ENCODE data around the gene CELSR3. TPM values are rescaled to one million over a fixed set of nuclear protein-coding genes. Genes with fewer than 3 reads are reported as not detected.

The CELSR3 gene
- total RNA-seq, 3 donors from 2014 or later (not counting 1 experiment from before 2014, with no cell fraction given), result 2.0 to 3.4 (median 2.6) TPM

GRCh38 chr3:48679411-48680391 is 17.0 kb upstream of the CELSR3 start:
- no peak for ATAC-seq
- intact Hi-C loops (cut with micrococcal nuclease), result no loop called here
- Histone ChIP-seq H3K9me3 (ENCODE audit: control insufficient read depth, insufficient read depth, low read length) (no peaks in the 10 kb centered on the region), H3K27me3 (ENCODE audit: control insufficient read depth, insufficient read depth, low read length) (no peaks in the 10 kb centered on the region), H3K4me1 (ENCODE audit: control insufficient read depth, insufficient read depth, low read length) (peaks cover 18% of the 10 kb centered on the region), H3K27ac (ENCODE audit: low read length) (no peak overlapping the region), H3K4me3 (ENCODE audit: low read length) (no peak overlapping the region), H3K36me3 (ENCODE audit: control insufficient read depth, insufficient read depth, low read length) (peaks cover 14% of the 10 kb centered on the region)
- no peak for DNase-seq
- H3K36me3 Mint-ChIP-seq, result no peaks in the 10 kb centered on the region
- peaks cover 11 to 19% of the 10 kb centered on the region in 2 donors for H3K4me1 Mint-ChIP-seq
- no peak for TF ChIP-seq CTCF (IDR thresholded peaks at IDR 0.05)
- H3K4me3 Mint-ChIP-seq, result no peak overlapping the region
- H3K27me3 Mint-ChIP-seq (ENCODE audit: low read depth in 2 of 2), result no peaks in the 10 kb centered on the region
- H3K9me3 Mint-ChIP-seq, result no peaks in the 10 kb centered on the region
- 81% methylated on average over 20 of the region's 20 CpGs for WGBS (ENCODE audit: insufficient coverage)
- no peak overlapping the region for H3K27ac Mint-ChIP-seq

- no peaks in the 10 kb centered on the region for H3K9me3 ChIP-seq (ENCODE audit: control insufficient read depth, insufficient read depth, low read length)
- TF ChIP-seq CTCF (IDR thresholded peaks at IDR 0.05), result no peak
- peaks cover 2 to 9% of the 10 kb centered on the region in 2 donors for H3K4me1 Mint-ChIP-seq
- H3K27me3 Mint-ChIP-seq (ENCODE audit: low read depth in 2 of 2), result no peaks in the 10 kb centered on the region
- no peaks in the 10 kb centered on the region for H3K9me3 Mint-ChIP-seq
- intact Hi-C loops (cut with micrococcal nuclease), result no loop called here
- no peak overlapping the region for H3K4me3 Mint-ChIP-seq
- no peaks in the 10 kb centered on the region for H3K27me3 ChIP-seq (ENCODE audit: control insufficient read depth, insufficient read depth, low read length)
- H3K4me1 ChIP-seq (ENCODE audit: control insufficient read depth, insufficient read depth, low read length), result peaks cover 10% of the 10 kb centered on the region
- H3K4me3 ChIP-seq (ENCODE audit: low read length), result no peak overlapping the region
- WGBS (ENCODE audit: insufficient coverage), result 94% methylated on average over 24 of the region's 24 CpGs
- ATAC-seq (no peak), DNase-seq (no peak)
- no peak overlapping the region for H3K27ac Mint-ChIP-seq
- H3K36me3 Mint-ChIP-seq, result no peaks in the 10 kb centered on the region
- no peak overlapping the region for H3K27ac ChIP-seq (ENCODE audit: low read length)
- peaks cover 14% of the 10 kb centered on the region for H3K36me3 ChIP-seq (ENCODE audit: control insufficient read depth, insufficient read depth, low read length)
Measured at GRCh38 chr3:48678566-48679380, 16.1 kb upstream of the CELSR3 start.

- H3K4me3 ChIP-seq (ENCODE audit: low read length), result no peak overlapping the region
- intact Hi-C loops (cut with micrococcal nuclease), result no loop called here
- Mint-ChIP-seq H3K27me3 (ENCODE audit: low read depth in 2 of 2) (no peaks in the 10 kb centered on the region), H3K4me3 (no peak overlapping the region), H3K27ac (no peak overlapping the region), H3K9me3 (no peaks in the 10 kb centered on the region), H3K4me1 (peaks cover 0 to 7% of the 10 kb centered on the region in 2 donors), H3K36me3 (no peaks in the 10 kb centered on the region)
- no peak for TF ChIP-seq CTCF (IDR thresholded peaks at IDR 0.05)
- H3K4me1 ChIP-seq (ENCODE audit: control insufficient read depth, insufficient read depth, low read length), result peaks cover 10% of the 10 kb centered on the region
- no peaks in the 10 kb centered on the region for H3K9me3 ChIP-seq (ENCODE audit: control insufficient read depth, insufficient read depth, low read length)
- DNase-seq, result no peak
- H3K27ac ChIP-seq (ENCODE audit: low read length), result no peak overlapping the region
- ATAC-seq, result no peak
- peaks cover 14% of the 10 kb centered on the region for H3K36me3 ChIP-seq (ENCODE audit: control insufficient read depth, insufficient read depth, low read length)
- no peaks in the 10 kb centered on the region for H3K27me3 ChIP-seq (ENCODE audit: control insufficient read depth, insufficient read depth, low read length)
- 89% methylated on average over 4 of the region's 4 CpGs for WGBS (ENCODE audit: insufficient coverage)
Measured at GRCh38 chr3:48678056-48678455, 15.4 kb upstream of the CELSR3 start.
